ENCODE measurements around the gene COL20A1.

COL20A1 gene

GRCh38 chr20:63319164-63320040 lies 26.4 kb downstream of the COL20A1 start (continued):
- TF ChIP-seq KLF8 (tag by site-specific recombination; IDR thresholded peaks at IDR 0.05) (no peak), SETDB1 (IDR thresholded peaks at IDR 0.05; ENCODE audit: insufficient read length, low read length) (no peak), ZNF548 (tag by site-specific recombination; IDR thresholded peaks at IDR 0.05) (no peak), ZBTB1 (tag by site-specific recombination; IDR thresholded peaks at IDR 0.05) (no peak), ZNF449 (tag by site-specific recombination; IDR thresholded peaks at IDR 0.05) (no peak), ZNF416 (tag by site-specific recombination; IDR thresholded peaks at IDR 0.05) (no peak), ZNF518A (tag by site-specific recombination; conservative IDR thresholded peaks at IDR 0.05; ENCODE audit: low read depth) (no peak), ZNF544 (tag by site-specific recombination; IDR thresholded peaks at IDR 0.05) (no peak), ZNF707 (tag by site-specific recombination; IDR thresholded peaks at IDR 0.05) (no peak), SP7 (tag by site-specific recombination; IDR thresholded peaks at IDR 0.05) (no peak), KLF17 (tag by site-specific recombination; IDR thresholded peaks at IDR 0.05) (no peak), KLF16 (tag by site-specific recombination; IDR thresholded peaks at IDR 0.05) (no peak), ZNF248 (tag by site-specific recombination; IDR thresholded peaks at IDR 0.05) (no peak), SCRT1 (tag by site-specific recombination; IDR thresholded peaks at IDR 0.05; ENCODE audit: borderline replicate concordance) (no peak), ZNF2 (tag by site-specific recombination; IDR thresholded peaks at IDR 0.05) (no peak), ZBTB10 (tag by site-specific recombination; IDR thresholded peaks at IDR 0.05) (no peak), ATF2 (tag by site-specific recombination; IDR thresholded peaks at IDR 0.05; ENCODE audit: low read depth) (no peak), ZNF658 (tag by site-specific recombination; IDR thresholded peaks at IDR 0.05) (no peak), PRDM1 (tag by site-specific recombination; IDR thresholded peaks at IDR 0.05) (no peak)
- TF ChIP-seq, protein P1, sequence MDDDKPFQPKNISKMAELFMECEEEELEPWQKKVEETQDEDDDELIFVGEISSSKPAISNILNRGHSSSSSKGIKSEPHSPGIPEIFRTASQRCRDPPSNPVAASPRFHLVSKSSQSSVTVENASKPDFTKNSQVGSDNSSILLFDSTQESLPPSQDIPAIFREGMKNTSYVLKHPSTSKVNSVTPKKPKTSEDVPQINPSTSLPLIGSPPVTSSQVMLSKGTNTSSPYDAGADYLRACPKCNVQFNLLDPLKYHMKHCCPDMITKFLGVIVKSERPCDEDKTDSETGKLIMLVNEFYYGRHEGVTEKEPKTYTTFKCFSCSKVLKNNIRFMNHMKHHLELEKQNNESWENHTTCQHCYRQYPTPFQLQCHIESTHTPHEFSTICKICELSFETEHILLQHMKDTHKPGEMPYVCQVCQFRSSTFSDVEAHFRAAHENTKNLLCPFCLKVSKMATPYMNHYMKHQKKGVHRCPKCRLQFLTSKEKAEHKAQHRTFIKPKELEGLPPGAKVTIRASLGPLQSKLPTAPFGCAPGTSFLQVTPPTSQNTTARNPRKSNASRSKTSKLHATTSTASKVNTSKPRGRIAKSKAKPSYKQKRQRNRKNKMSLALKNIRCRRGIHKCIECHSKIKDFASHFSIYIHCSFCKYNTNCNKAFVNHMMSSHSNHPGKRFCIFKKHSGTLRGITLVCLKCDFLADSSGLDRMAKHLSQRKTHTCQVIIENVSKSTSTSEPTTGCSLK (tag by site-specific recombination; IDR thresholded peaks at IDR 0.05), result no peak
- TF ChIP-seq, protein P2, sequence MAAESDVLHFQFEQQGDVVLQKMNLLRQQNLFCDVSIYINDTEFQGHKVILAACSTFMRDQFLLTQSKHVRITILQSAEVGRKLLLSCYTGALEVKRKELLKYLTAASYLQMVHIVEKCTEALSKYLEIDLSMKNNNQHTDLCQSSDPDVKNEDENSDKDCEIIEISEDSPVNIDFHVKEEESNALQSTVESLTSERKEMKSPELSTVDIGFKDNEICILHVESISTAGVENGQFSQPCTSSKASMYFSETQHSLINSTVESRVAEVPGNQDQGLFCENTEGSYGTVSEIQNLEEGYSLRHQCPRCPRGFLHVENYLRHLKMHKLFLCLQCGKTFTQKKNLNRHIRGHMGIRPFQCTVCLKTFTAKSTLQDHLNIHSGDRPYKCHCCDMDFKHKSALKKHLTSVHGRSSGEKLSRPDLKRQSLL (tag by site-specific recombination; IDR thresholded peaks at IDR 0.05), result no peak
- TF ChIP-seq, protein P3, sequence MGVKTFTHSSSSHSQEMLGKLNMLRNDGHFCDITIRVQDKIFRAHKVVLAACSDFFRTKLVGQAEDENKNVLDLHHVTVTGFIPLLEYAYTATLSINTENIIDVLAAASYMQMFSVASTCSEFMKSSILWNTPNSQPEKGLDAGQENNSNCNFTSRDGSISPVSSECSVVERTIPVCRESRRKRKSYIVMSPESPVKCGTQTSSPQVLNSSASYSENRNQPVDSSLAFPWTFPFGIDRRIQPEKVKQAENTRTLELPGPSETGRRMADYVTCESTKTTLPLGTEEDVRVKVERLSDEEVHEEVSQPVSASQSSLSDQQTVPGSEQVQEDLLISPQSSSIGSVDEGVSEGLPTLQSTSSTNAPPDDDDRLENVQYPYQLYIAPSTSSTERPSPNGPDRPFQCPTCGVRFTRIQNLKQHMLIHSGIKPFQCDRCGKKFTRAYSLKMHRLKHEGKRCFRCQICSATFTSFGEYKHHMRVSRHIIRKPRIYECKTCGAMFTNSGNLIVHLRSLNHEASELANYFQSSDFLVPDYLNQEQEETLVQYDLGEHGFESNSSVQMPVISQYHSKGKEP (tag by site-specific recombination; IDR thresholded peaks at IDR 0.05), result no peak

Measured in HEK293 (cell line).